Left lung (tissue), 10 donors: ENCODE data around the gene LAMB4. TPM values are rescaled to one million over a fixed set of nuclear protein-coding genes. Genes with fewer than 3 reads are reported as not detected.

Experiments
- ATAC-seq: fragments of 200-7000 bp; cut with Tn5 transposase; one replicate; pipeline ENCODE4 v1.9.1; 2020; ENCODE audit warnings: moderate library complexity
- DNase-seq, 4 donors: peaks; one replicate each; pipeline ENCODE4 v3.0.0-alpha.2; 2013 to 2020
- H3K27ac ChIP-seq, 2 donors: fragments of 200-600 bp; sonication (generic) in 1 of 2; one replicate each; pipeline versions ENCODE4 v1.5.0 to v1.8.0; 2020 to 2021
- H3K27me3 ChIP-seq, 2 donors: fragments of 200-600 bp; sonication (generic) in 1 of 2; one replicate each; pipeline versions ENCODE4 v1.5.0 to v1.8.0; 2020 to 2021
- H3K36me3 ChIP-seq, 2 donors: fragments of 200-600 bp; sonication (generic) in 1 of 2; one replicate each; pipeline versions ENCODE4 v1.5.0 to v1.8.0; 2020 to 2021
- H3K4me1 ChIP-seq, 2 donors: fragments of 200-600 bp; one replicate each; pipeline ENCODE4 v1.8.0; 2021
- H3K4me3 ChIP-seq, 2 donors: fragments of 200-600 bp; sonication (generic) in 1 of 2; one replicate each; pipeline versions ENCODE4 v1.5.0 to v1.8.0; 2020 to 2021; ENCODE audit warnings: mild to moderate bottlenecking in 1 of 2
- H3K9me3 ChIP-seq, 2 donors: fragments of 200-600 bp; sonication (generic) in 1 of 2; one replicate each; pipeline versions ENCODE4 v1.5.0 to v1.8.0; 2020 to 2021
- CTCF ChIP-seq, 2 donors: fragments of 200-600 bp; sonication (generic) in 1 of 2; IDR thresholded peaks; one replicate each; pipeline versions ENCODE4 v1.5.0 to v1.8.0; 2021; ENCODE audit warnings: antibody characterized with exemption in 2 of 2
- intact Hi-C, 2 donors: fragments of 100-400 bp; cut with DNase I; formaldehyde crosslinking; loops; one replicate each; pipeline versions ENCODE4 v1.11.2 to v1.14.2; 2022
- polyA plus RNA-seq, 6 donors: library from polyadenylated mRNA; unstranded; fragments of 120-200 nt; gene quantifications; one replicate each; pipeline ENCODE4 v1.2.1, GENCODE V29; 2013; ENCODE audit not compliant: insufficient read length in 6 of 6
- total RNA-seq, 2 donors: library from RNA; stranded (reverse); fragmentation: NEBNext Ultra II Directional; extraction: Animal tissue kit (Norgen Biotek cat#: 25700); gene quantifications; one replicate each; pipeline ENCODE4 v1.2.1, GENCODE V29; 2021
- donor health status: DM: no; HTN: yes; CAD: no.
- donor health status: DM: no; HTN: no; CAD: no.

The LAMB4 gene
- total and polyA plus RNA-seq, 8 donors: 0.10 to 0.37 (median 0.29) TPM; not detected in 1

GRCh38 chr7:107989618-107990373, 140.4 kb downstream of the LAMB4 start:
- Histone ChIP-seq H3K27me3 (no peaks in the 10 kb centered on the region), H3K27ac (no peak overlapping the region), H3K9me3 (no peaks in the 10 kb centered on the region), H3K36me3 (peaks cover 0 to 31% of the 10 kb centered on the region in 2 donors), H3K4me1 (peaks cover 0 to under 1% of the 10 kb centered on the region in 2 donors), H3K4me3 (no peak overlapping the region)
- DNase-seq (no peak), ATAC-seq (no peak)
- TF ChIP-seq CTCF (IDR thresholded peaks at IDR 0.05): no peak
- intact Hi-C loops: no loop called here

- no peaks in the 10 kb centered on the region for H3K27me3 ChIP-seq
- ATAC-seq: peak; percentile 64
- peaks cover 0 to 15% of the 10 kb centered on the region in 2 donors for H3K36me3 ChIP-seq
- DNase-seq: peak in 2 of 4 donors; percentile 85 to 86
- no peaks in the 10 kb centered on the region for H3K9me3 ChIP-seq
- H3K4me3 ChIP-seq: no peak overlapping the region
- peaks cover 0 to 10% of the 10 kb centered on the region in 2 donors for H3K4me1 ChIP-seq
- intact Hi-C loops: no loop called here
- no peak overlapping the region for H3K27ac ChIP-seq
- TF ChIP-seq CTCF (IDR thresholded peaks at IDR 0.05): peak in 1 of 2 donors; percentile 19
Measured at GRCh38 chr7:107982918-107983389, 147.2 kb downstream of the LAMB4 start.

GRCh38 chr7:107982042-107982840, 147.9 kb downstream of the LAMB4 start:
- Histone ChIP-seq H3K9me3 (no peaks in the 10 kb centered on the region), H3K4me3 (no peak overlapping the region), H3K36me3 (peaks cover 0 to 12% of the 10 kb centered on the region in 2 donors), H3K27me3 (no peaks in the 10 kb centered on the region), H3K27ac (no peak overlapping the region), H3K4me1 (peaks cover 0 to 10% of the 10 kb centered on the region in 2 donors)
- intact Hi-C loops: no loop called here
- DNase-seq (no peak), ATAC-seq (peak; percentile 69)
- TF ChIP-seq CTCF (IDR thresholded peaks at IDR 0.05): no peak

GRCh38 chr7:107981466-107981865, 148.7 kb downstream of the LAMB4 start:
- no peaks in the 10 kb centered on the region for H3K27me3 ChIP-seq
- H3K36me3 ChIP-seq: peaks cover 0 to 14% of the 10 kb centered on the region in 2 donors
- TF ChIP-seq CTCF (IDR thresholded peaks at IDR 0.05): no peak
- no peak overlapping the region for H3K27ac ChIP-seq
- intact Hi-C loops: no loop called here
- H3K9me3 ChIP-seq: no peaks in the 10 kb centered on the region
- peaks cover 0 to 10% of the 10 kb centered on the region in 2 donors for H3K4me1 ChIP-seq
- DNase-seq (no peak), ATAC-seq (no peak)
- H3K4me3 ChIP-seq: no peak overlapping the region

GRCh38 chr7:107980671-107981190, 149.4 kb downstream of the LAMB4 start:
- intact Hi-C loops: no loop called here
- Histone ChIP-seq H3K27me3 (no peaks in the 10 kb centered on the region), H3K4me3 (no peak overlapping the region), H3K9me3 (no peaks in the 10 kb centered on the region), H3K4me1 (peaks cover 0 to 10% of the 10 kb centered on the region in 2 donors), H3K27ac (no peak overlapping the region), H3K36me3 (peaks cover 0 to 16% of the 10 kb centered on the region in 2 donors)
- TF ChIP-seq CTCF (IDR thresholded peaks at IDR 0.05): no peak
- ATAC-seq (no peak), DNase-seq (no peak)
